ENCODE measurements around the gene ROCK2. TPM values are rescaled to one million over a fixed set of nuclear protein-coding genes. Genes with fewer than 3 reads are reported as not detected.

ROCK2 gene
- total and polyA plus RNA-seq, 2 of the 8 experiments (the other 6 are each of a cell fraction or from before 2014, with no cell fraction given), result 2.7 to 29.0 TPM

DNA sequence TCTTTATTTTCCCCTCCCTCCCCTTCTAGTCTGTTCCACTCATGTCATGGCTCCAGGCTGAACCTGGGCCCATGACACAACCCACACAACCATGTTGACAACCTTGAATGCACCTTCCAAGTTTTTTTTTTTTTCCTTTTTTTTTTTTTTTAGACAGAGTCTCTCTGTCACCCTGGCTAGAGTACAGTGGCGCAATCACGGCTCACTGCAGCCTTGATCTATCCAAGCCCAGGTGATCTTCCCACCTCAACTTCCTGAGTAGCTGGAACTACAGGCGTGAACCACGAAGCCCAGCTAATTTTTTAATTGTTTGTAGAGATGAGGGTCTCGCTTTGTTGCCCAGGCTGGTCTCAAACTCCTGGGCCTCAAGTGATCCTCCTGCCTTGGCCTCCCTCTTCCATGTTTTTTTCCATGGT, 21.9 kb upstream of the ROCK2 start:
- H3K36me3 ChIP-seq (ENCODE audit: control insufficient read depth in 2 of 4, insufficient read depth in 4 of 4, low read length in 3 of 4), result no peaks in the 10 kb centered on the region
- H3K14ac ChIP-seq (ENCODE audit: insufficient read length), result no peak overlapping the region
- H3K9ac ChIP-seq (replicated peaks in 1 of 4; ENCODE audit: extremely low read depth in 1 of 4, low read depth in 3 of 4, low read length in 3 of 4), result no peak overlapping the region
- WGBS, 2 experiments (ENCODE audit: extremely low coverage in 1 of 2, insufficient coverage in 1 of 2, insufficient read length in 1 of 2, insufficient replicate concordance in 2 of 2, low coverage in 1 of 2, low lambda C conversion rate in 2 of 2, missing lambda C conversion rate in 1 of 2), result 98% methylated on average over 5 of the region's 5 CpGs; no CpG with 5 or more reads in 1 of the 2 experiments
- no peak overlapping the region for H2BK5ac ChIP-seq (ENCODE audit: low read depth, low read length)
- ChIA-PET CTCF (ENCODE audit: partially characterized antibody) (interaction anchor here (1.0 to 1.2 kb wide), 2 partner anchors 9 to 81 kb away, joined by 3 to 4 read pairs; no protein-coding TSS in a partner anchor), POLR2A (ENCODE audit: partially characterized antibody) (no interaction called here)
- H3K56ac ChIP-seq (replicated peaks; ENCODE audit: insufficient read length, low read depth, low read length), result no peak overlapping the region
- H3K4me3 ChIP-seq (ENCODE audit: extremely low read depth in 1 of 4, insufficient read depth in 2 of 4, low read depth in 3 of 4, low read length in 4 of 4), result no peak overlapping the region
- H3K4me1 ChIP-seq (replicated peaks in 1 of 4; ENCODE audit: control insufficient read depth in 3 of 4, insufficient read depth in 4 of 4, low read length in 3 of 4), result 0 out of 7 replicates have a peak, but pooled peaks cover 0 to 3% (median 0%) of the 10 kb centered on the region in 4 experiments
- H2AFZ ChIP-seq (ENCODE audit: low read length), result no peak overlapping the region
- no peaks in the 10 kb centered on the region; the same call in 1 of the 2 replicates for H3K23me2 ChIP-seq (ENCODE audit: low read depth, low read length)
- H3K27ac ChIP-seq (ENCODE audit: low read depth, low read length), result no peak overlapping the region
- no peak overlapping the region for H2BK120ac ChIP-seq (replicated peaks; ENCODE audit: low read depth, low read length)
- no peaks in the 10 kb centered on the region for H3K79me2 ChIP-seq (ENCODE audit: control insufficient read depth in 1 of 2, insufficient read depth in 2 of 2, low read length in 2 of 2)
- no peak for TF ChIP-seq POLR2A (IDR thresholded peaks at IDR 0.05; ENCODE audit: control extremely low read depth in 1 of 2, low read depth in 2 of 2, low read length in 2 of 2)
- TF ChIP-seq RFX5 (IDR thresholded peaks at IDR 0.05; ENCODE audit: borderline replicate concordance, low read depth, low read length), result no peak
- TF ChIP-seq RNF2 (IDR thresholded peaks at IDR 0.05; ENCODE audit: borderline replicate concordance, low read depth, low read length, missing control alignments, poor library complexity, severe bottlenecking), result no peak
- no peak for TF ChIP-seq MAX (IDR thresholded peaks at IDR 0.05)
- TF ChIP-seq BRCA1 (IDR thresholded peaks at IDR 0.05; ENCODE audit: low read depth, low read length), result no peak
- no peak overlapping the region for H3K18ac ChIP-seq (ENCODE audit: extremely low read depth, low read length)
- H4K91ac ChIP-seq (replicated peaks; ENCODE audit: insufficient read length, low read length), result no peak overlapping the region
- no peak overlapping the region for H3K4me2 ChIP-seq (ENCODE audit: insufficient read depth in 1 of 2, low read depth in 2 of 2, low read length in 2 of 2)
- no peak for DNase-seq (ENCODE audit: low read depth in 1 of 2, low spot score in 2 of 2)
- no peak overlapping the region for H3K4ac ChIP-seq (replicated peaks; ENCODE audit: insufficient read length, low read depth, low read length)
- no peaks in the 10 kb centered on the region for H3K27me3 ChIP-seq (replicated peaks in 1 of 4; ENCODE audit: control insufficient read depth in 3 of 4, extremely low read depth in 1 of 4, insufficient read depth in 3 of 4, low read length in 3 of 4)
- H4K8ac ChIP-seq (ENCODE audit: extremely low read depth, insufficient read depth, low read length), result no peak overlapping the region
- no peaks in the 10 kb centered on the region for H3K79me1 ChIP-seq (ENCODE audit: low read depth, low read length)
- H3K9me3 ChIP-seq (ENCODE audit: insufficient read depth in 2 of 2, low read depth in 1 of 2, low read length in 1 of 2), result no peaks in the 10 kb centered on the region
- H2AK5ac ChIP-seq (ENCODE audit: low read depth, low read length), result no peak overlapping the region
- no peaks in the 10 kb centered on the region for H4K20me1 ChIP-seq (replicated peaks in 1 of 2; ENCODE audit: control insufficient read depth in 1 of 2, insufficient read depth in 2 of 2, low read length in 2 of 2)
- FAIRE-seq, result no peak
- no peak overlapping the region for H3K23ac ChIP-seq (ENCODE audit: insufficient read length)
- H2BK20ac ChIP-seq (ENCODE audit: low read length), result no peak overlapping the region
- no peak overlapping the region for H4K5ac ChIP-seq (ENCODE audit: insufficient read length, low read depth, low read length)
- H2BK15ac ChIP-seq (ENCODE audit: low read length), result no peak overlapping the region
- no peak overlapping the region for H2BK12ac ChIP-seq (ENCODE audit: low read depth, low read length)

All from H1 (cell line).